ENCODE results near the gene THYN1. TPM values are rescaled to one million over a fixed set of nuclear protein-coding genes. Genes with fewer than 3 reads are reported as not detected.

The THYN1 gene
- total and polyA plus RNA-seq, 2 of the 13 experiments (the other 11 are each of a cell fraction or from before 2014, with no cell fraction given): 36.1 to 87.6 TPM

GRCh38 chr11:134223836-134224709, 29.1 kb downstream of the THYN1 start, which contains the start of the genes NCAPD3 and VPS26B (continued):
- TF ChIP-seq PRPF4 (IDR thresholded peaks at IDR 0.05; ENCODE audit: low read depth, low read length, poor library complexity, severe bottlenecking) (no peak), ZNF615 (CRISPR knock-in tag; IDR thresholded peaks at IDR 0.05; ENCODE audit: borderline replicate concordance) (no peak), BCL6 (CRISPR knock-in tag; IDR thresholded peaks at IDR 0.05) (peak; percentile 36; the same call in 1 of the 2 replicates), MXD1 (CRISPR knock-in tag; IDR thresholded peaks at IDR 0.05) (peak; percentile 95; the same call in 1 of the 2 replicates), ZMYM4 (CRISPR knock-in tag; IDR thresholded peaks at IDR 0.05) (peak; percentile 65; the same call in 1 of the 2 replicates), ZGPAT (CRISPR knock-in tag; IDR thresholded peaks at IDR 0.05) (peak; percentile 66), ZFX (CRISPR knock-in tag; IDR thresholded peaks at IDR 0.05; ENCODE audit: low read depth) (peak; percentile 95), DMAP1 (CRISPR knock-in tag; IDR thresholded peaks at IDR 0.05) (peak; percentile 97), GATAD1 (CRISPR knock-in tag; IDR thresholded peaks at IDR 0.05) (peak; percentile 87), AFF4 (CRISPR knock-in tag; IDR thresholded peaks at IDR 0.05) (no peak), ZBTB1 (CRISPR knock-in tag; IDR thresholded peaks at IDR 0.05; ENCODE audit: borderline replicate concordance) (no peak), ZUFSP (CRISPR knock-in tag; IDR thresholded peaks at IDR 0.05; ENCODE audit: borderline replicate concordance) (no peak), ZNF639 (CRISPR knock-in tag; conservative IDR thresholded peaks at IDR 0.05) (no peak), ZNF292 (CRISPR knock-in tag; IDR thresholded peaks at IDR 0.05; ENCODE audit: borderline replicate concordance, low read depth) (no peak), STAG1 (CRISPR knock-in tag; IDR thresholded peaks at IDR 0.05) (no peak), TAF1 (CRISPR knock-in tag; IDR thresholded peaks at IDR 0.05) (peak; percentile 72), JUN (CRISPR knock-in tag; IDR thresholded peaks at IDR 0.05) (no peak; the same call in 1 of the 2 replicates), ZNF576 (CRISPR knock-in tag; IDR thresholded peaks at IDR 0.05) (0 out of 2 replicates have a peak, but pooled peaks have one; percentile 30), ZKSCAN1 (IDR thresholded peaks at IDR 0.05; ENCODE audit: low read length) (no peak), TBX2 (CRISPR knock-in tag; IDR thresholded peaks at IDR 0.05; ENCODE audit: borderline replicate concordance) (peak; percentile 19; the same call in 1 of the 2 replicates)
